A673 (cell line): ENCODE measurements around the gene TSSK2. TPM values are rescaled to one million over a fixed set of nuclear protein-coding genes. Genes with fewer than 3 reads are reported as not detected.

ENCODE experiments used
- BruUV-seq: library from RNA; stranded (reverse); fragments of 400-500 nt; replicated peaks from 2 replicates; lab custom pipeline; 2021; lab: Mats Ljungman, UMichigan
- CTCF ChIA-PET: fragments of 300-600 bp; sonication (Branson Sonifier 250); formaldehyde crosslinking; loops from one replicate; lab custom pipeline; 2022; ENCODE audit warnings: antibody characterized with exemption; lab: Charles Lee
- POLR2A ChIA-PET: fragments of 300-600 bp; sonication (Branson Sonifier 250); formaldehyde crosslinking; loops from one replicate; lab custom pipeline; 2022; ENCODE audit warnings: antibody characterized with exemption; ENCODE audit not compliant: low non-redundant PET; lab: Charles Lee
- DNase-seq: peaks from one replicate; pipeline ENCODE4 v3.0.0-alpha.2; 2015; ENCODE audit warnings: low spot score
- H3K27ac ChIP-seq: fragments of 200-600 bp; sonication (generic); 2 replicates; pipeline ENCODE4 v1.5.1; 2016; ENCODE audit warnings: mixed run types, low read depth, mild to moderate bottlenecking, mixed read lengths, antibody characterized with exemption, low read length; ENCODE audit not compliant: poor library complexity, severe bottlenecking
- H3K27me3 ChIP-seq: fragments of 200-600 bp; sonication (generic); replicated peaks from 2 replicates; pipeline ENCODE4 v1.6.1; 2017; ENCODE audit warnings: mixed run types, low read depth, mild to moderate bottlenecking, mixed read lengths, antibody characterized with exemption, low read length; ENCODE audit not compliant: insufficient read depth, poor library complexity
- H3K36me3 ChIP-seq: fragments of 200-600 bp; sonication (generic); 2 replicates; pipeline ENCODE4 v1.6.1; 2016; ENCODE audit warnings: mixed run types, mild to moderate bottlenecking, mixed read lengths, antibody characterized with exemption, low read length; ENCODE audit not compliant: insufficient read depth, poor library complexity, severe bottlenecking
- H3K4me1 ChIP-seq: fragments of 200-600 bp; sonication (generic); 2 replicates; pipeline ENCODE4 v1.6.1; 2017; ENCODE audit warnings: mixed run types, mild to moderate bottlenecking, mixed read lengths, antibody characterized with exemption, low read length; ENCODE audit not compliant: insufficient read depth, poor library complexity, severe bottlenecking
- H3K4me3 ChIP-seq: fragments of 200-600 bp; sonication (generic); 2 replicates; pipeline ENCODE4 v1.5.1; 2016; ENCODE audit warnings: low read depth, mixed run types, mild to moderate bottlenecking, mixed read lengths, low read length; ENCODE audit not compliant: poor library complexity, severe bottlenecking
- H3K9me3 ChIP-seq: fragments of 200-600 bp; sonication (generic); 2 replicates; pipeline ENCODE4 v1.6.1; 2016; ENCODE audit warnings: mixed run types, low read depth, mild to moderate bottlenecking, mixed read lengths, antibody characterized with exemption, low read length; ENCODE audit not compliant: poor library complexity, severe bottlenecking
- EZH2 ChIP-seq: fragments of 200-600 bp; sonication (generic); IDR thresholded peaks from 2 replicates; pipeline ENCODE4 v1.6.1; 2017; ENCODE audit warnings: borderline replicate concordance, low read depth, mild to moderate bottlenecking, mixed read lengths, antibody characterized with exemption, low read length; ENCODE audit not compliant: poor library complexity, severe bottlenecking
- intact Hi-C: fragments of 100-400 bp; cut with micrococcal nuclease; formaldehyde crosslinking; loops from one replicate; pipeline ENCODE4 v1.10.0; 2022; ENCODE audit not compliant: unreplicated experiment
- total RNA-seq: library from RNA; stranded (reverse); gene quantifications from 2 replicates; pipeline ENCODE4 v1.2.3, GENCODE V29; 2021
- TF ChIP-seq, protein P1 (sequence below): fragments of 300-800, 200-600 bp; sonication (generic); conservative IDR thresholded peaks from 2 replicates; pipeline ENCODE4 v1.5.1; 2017; ENCODE audit warnings: low read depth, mild to moderate bottlenecking, antibody characterized with exemption, low read length, moderate library complexity, mixed read lengths

The TSSK2 gene
- total RNA-seq, 1 experiment from 2014 or later, result not detected

DNA sequence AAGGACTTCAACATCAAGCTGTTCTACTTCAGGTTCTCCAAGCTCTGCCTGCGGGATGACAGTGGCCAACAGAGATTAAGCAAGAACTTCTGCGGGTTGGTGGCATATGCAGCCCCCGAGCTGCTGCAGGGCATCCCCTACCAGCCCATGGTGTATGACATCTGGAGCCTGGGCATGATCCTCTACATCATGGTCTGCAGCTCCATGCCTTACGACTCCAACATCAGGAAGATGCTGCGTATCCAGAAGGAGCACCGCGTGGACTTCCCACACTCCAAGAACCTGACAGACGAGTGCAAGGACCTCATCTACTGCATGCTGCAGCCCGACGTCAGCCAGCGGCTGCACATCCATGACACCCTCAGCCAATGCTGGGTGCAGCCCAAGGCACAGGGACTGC lies 6.1 kb upstream of the TSSK2 start:
- H3K9me3 ChIP-seq, result no peaks in the 10 kb centered on the region
- peaks cover 2% of the 10 kb centered on the region for H3K36me3 ChIP-seq
- no peak overlapping the region for H3K27ac ChIP-seq
- CTCF ChIA-PET, result no interaction called here
- intact Hi-C loops, result no loop called here
- peaks cover 13% of the 10 kb centered on the region for H3K4me1 ChIP-seq
- TF ChIP-seq, protein P1, sequence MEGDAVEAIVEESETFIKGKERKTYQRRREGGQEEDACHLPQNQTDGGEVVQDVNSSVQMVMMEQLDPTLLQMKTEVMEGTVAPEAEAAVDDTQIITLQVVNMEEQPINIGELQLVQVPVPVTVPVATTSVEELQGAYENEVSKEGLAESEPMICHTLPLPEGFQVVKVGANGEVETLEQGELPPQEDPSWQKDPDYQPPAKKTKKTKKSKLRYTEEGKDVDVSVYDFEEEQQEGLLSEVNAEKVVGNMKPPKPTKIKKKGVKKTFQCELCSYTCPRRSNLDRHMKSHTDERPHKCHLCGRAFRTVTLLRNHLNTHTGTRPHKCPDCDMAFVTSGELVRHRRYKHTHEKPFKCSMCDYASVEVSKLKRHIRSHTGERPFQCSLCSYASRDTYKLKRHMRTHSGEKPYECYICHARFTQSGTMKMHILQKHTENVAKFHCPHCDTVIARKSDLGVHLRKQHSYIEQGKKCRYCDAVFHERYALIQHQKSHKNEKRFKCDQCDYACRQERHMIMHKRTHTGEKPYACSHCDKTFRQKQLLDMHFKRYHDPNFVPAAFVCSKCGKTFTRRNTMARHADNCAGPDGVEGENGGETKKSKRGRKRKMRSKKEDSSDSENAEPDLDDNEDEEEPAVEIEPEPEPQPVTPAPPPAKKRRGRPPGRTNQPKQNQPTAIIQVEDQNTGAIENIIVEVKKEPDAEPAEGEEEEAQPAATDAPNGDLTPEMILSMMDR, result no peak
- no peak for TF ChIP-seq EZH2
- no peak overlapping the region for H3K4me3 ChIP-seq
- BruUV-seq, result no TSS peak
- POLR2A ChIA-PET, result interaction anchor here (0.6 kb wide), 1 partner anchor 40 kb away, joined by 5 read pairs; no protein-coding TSS in a partner anchor
- no peaks in the 10 kb centered on the region for H3K27me3 ChIP-seq
- no peak for DNase-seq

DNA sequence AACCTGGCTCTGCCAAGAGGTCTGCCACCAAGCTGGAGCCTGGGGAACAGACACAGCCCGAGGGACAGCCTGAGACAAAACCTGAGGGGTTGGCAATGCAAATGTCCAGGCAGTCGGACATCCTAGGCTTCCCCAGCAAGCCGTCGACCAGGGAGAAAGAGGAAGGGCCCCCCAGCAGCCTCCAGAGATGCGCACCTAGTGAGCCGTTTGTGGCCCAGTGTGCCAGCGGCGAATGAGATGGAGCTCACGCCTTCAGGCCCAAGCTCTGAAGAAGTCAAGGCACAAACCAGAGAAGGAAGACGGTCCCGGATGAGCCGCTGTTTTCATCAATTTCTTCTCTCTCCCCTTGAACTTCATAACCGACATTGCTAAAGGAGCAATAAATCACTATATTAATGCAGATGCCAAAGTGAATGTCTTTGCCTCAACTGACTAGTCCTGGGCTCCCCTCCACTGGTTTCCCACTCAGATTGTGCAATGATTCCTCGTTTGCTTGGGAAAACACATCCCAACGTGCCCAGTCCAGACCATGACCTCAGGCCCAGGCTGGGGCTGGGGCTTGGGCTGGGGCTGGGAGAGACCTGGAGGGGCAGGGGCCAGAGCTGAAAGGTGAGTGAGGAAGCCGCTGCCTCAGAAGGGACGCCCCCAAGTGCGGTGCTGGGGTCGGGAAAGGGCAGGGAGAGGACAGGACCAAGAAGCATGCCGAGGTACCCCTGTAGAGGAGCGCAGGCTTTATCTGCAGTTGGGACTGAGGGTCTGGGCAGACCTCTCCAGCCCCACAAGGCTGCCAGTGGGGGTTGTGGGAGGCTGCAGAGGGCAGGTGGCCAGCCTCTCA lies 5.4 kb upstream of the TSSK2 start:
- no peaks in the 10 kb centered on the region for H3K36me3 ChIP-seq
- no peak overlapping the region for H3K27ac ChIP-seq
- no peak for DNase-seq
- no peak overlapping the region for H3K4me3 ChIP-seq
- no peaks in the 10 kb centered on the region for H3K9me3 ChIP-seq
- POLR2A ChIA-PET, result no interaction called here
- H3K27me3 ChIP-seq, result no peaks in the 10 kb centered on the region
- TF ChIP-seq, protein P1, result no peak
- TF ChIP-seq EZH2, result no peak
- no TSS peak for BruUV-seq
- intact Hi-C loops, result no loop called here
- peaks cover 11% of the 10 kb centered on the region for H3K4me1 ChIP-seq
- CTCF ChIA-PET, result no interaction called here

DNA sequence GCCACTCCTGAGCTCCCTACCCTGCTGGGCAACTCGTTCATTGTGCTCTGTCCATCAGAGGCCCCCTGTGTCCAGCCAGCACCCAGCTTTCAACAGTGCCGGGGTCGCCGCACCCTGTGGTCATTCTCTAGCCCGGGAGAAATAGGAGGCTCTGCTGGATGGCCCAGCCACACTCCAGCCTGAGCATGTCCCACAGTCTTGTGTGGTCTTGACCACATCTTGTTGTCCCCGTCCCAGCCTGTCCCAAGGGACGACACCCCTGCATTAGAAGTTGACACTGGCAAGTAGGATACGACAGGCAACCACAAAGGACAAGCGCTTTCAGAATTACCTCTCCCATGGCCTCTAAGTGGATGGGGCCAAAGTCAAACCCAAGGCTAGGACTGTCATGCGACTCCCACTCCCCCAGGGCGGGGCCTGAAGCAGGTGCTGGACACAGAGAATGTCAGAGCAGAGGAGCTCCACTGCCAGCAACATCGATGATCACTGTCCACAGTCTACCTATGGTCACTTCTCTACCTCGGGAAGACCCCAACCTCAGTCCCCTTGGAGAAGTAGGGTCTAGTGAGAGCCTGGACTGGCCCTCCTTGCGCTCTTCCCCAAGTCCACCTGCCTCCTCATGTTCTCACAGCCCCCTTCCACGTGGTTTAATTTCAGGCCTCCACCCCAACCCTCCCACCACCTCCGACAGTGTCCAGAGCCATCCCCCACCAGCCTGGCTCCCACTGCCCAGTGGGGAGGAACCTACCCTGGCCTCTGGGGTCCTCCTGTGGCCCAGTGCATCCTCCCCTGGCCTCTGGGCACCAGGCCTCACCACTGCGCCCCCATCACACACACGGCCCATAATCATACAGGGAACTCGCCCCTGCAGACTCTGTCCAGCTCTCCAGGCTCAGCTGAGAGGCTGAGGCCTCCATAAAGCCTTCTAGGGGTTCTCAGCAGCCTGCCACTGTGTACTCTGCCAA lies 4.5 kb upstream of the TSSK2 start:
- H3K4me3 ChIP-seq, result no peak overlapping the region
- CTCF ChIA-PET, result no interaction called here

More for the DNA sequence above, 4.5 kb upstream of the TSSK2 start:
- Histone ChIP-seq H3K27me3 (no peaks in the 10 kb centered on the region), H3K27ac (no peak overlapping the region), H3K36me3 (no peaks in the 10 kb centered on the region), H3K9me3 (no peaks in the 10 kb centered on the region), H3K4me1 (peaks cover 6% of the 10 kb centered on the region)
- intact Hi-C loops, result no loop called here
- BruUV-seq, result no TSS peak
- POLR2A ChIA-PET, result no interaction called here
- no peak for DNase-seq
- no peak for TF ChIP-seq EZH2
- TF ChIP-seq, protein P1, result no peak
